M059J (cell line): ENCODE measurements around the gene SEMA3A. TPM values are rescaled to one million over a fixed set of nuclear protein-coding genes. Genes with fewer than 3 reads are reported as not detected.

ENCODE experiments used
- DNase-seq: peaks from one replicate; pipeline ENCODE4 v3.0.0-alpha.2; 2012; ENCODE audit warnings: low read depth
- total RNA-seq: library from RNA; depleted of rRNA; stranded (reverse); fragments of >200 nt; shearing (Covaris generic); gene quantifications from 2 replicates; pipeline ENCODE4 v1.2.3, GENCODE V29; 2014

SEMA3A gene
- total RNA-seq, 1 experiment from 2014 or later = 20.1 TPM

DNA sequence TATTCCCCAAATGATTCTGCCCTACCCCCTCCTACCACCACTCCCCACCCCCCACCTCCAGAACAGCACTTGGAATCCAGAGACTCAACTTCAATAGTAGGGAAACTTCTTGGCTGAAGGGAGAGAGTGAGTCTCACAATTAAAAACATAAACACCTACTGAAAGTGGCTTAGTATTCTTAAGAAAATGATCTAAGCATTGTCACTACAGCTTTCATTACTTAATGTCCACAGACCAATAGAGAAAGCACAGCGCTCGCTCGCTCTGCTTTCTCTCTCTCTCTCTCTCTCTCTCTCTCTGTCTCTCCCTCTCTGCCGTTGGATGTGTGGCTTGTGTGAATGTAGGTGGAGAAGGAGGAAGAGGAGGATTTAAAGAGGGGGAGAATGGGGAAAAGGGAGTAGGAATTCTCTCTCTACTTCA, 1.5 kb upstream of the SEMA3A start:
- DNase-seq = peak; percentile 61

DNA sequence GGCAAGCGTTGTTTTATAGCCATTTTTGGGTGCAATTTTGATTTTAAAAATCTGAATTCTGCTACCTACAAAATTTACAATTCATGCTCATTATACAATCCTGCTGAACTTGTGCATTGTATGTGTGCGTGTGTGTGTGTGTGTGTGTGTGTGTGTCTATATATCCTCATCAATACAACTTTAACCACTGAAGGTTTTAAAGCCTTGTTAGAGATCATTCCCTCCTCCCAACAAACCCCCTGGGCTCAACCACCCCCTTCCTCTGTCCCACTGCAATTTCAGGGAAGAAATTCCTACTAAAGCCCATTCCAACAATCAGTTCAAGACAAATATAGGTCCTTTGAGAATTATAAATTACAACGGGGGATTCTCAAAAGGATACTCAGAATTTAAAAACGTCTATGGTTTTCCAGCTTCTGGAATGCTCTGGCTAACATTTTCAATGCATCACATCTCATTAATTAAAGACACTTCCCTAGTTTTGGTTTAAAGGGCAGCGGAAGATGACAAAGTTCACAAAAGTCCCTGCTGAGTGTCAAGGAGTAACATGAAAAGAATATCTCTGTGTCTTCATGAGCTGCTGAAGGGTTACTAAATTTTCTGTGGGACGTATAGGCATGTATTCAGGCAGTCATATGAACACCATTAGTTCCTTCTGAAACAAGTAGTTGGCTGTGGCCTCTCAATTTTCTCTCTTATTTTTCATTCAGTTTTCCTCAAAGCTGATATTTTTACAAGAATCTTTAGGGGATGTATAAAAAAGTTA, 889 bp upstream of the SEMA3A start:
- peak; percentile 20 for DNase-seq

DNA sequence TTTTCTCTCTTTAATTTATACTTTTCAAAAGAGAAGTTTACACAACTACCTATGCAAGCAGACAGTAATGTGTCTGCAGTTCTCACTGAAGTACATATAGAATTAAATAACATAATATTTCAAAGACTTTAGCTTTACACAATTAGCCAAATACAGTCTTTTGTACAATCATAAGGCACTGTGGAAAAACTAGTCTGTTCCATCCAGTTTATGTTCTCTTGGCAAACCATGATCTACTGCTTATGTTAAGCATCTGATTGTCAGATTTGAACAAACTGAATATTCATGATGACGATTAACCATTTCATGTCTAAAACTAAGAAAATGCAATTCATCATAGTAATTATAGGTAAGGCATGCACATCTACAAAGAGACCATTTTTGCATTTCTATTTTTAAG, 842 bp downstream of the SEMA3A start:
- DNase-seq = no peak

DNA sequence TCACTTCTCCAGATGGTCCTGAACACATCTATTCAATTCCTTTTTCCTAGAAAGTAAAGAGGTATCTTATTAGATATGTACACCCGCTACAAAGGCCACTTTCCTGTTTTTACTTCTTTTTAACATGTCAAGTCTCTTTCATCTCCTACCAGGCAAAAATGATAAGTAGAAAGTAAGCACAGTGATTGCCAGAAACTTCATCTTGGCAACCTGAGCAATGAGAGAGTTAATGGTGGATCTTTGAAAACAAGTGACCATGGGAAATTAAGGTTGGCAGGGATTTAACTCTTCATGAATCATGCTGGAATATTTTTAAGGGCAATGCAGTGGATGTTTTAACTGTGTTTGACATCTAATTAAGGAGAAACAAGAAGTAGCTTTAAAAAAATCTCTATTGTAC, 2.7 kb downstream of the SEMA3A start:
- peak; percentile 56 for DNase-seq

DNA sequence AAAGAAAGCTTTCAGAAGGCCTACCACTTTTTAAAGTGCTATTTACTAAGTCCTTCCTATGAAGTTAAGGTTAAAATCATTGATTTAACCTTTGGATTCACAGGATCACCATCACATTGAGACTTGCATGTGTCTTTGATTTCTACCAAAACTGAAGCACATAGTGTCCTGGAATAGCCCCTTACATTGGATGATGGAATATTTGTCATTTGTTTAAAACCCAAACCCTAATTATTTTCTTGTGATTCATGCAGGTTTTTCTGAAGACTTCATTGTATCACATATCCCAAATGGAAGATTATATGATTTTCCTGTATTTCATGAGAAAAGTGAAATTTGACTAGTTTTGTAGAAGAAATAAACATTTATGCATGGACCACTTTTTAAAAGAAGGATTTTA, 3.3 kb downstream of the SEMA3A start:
- no peak for DNase-seq

DNA sequence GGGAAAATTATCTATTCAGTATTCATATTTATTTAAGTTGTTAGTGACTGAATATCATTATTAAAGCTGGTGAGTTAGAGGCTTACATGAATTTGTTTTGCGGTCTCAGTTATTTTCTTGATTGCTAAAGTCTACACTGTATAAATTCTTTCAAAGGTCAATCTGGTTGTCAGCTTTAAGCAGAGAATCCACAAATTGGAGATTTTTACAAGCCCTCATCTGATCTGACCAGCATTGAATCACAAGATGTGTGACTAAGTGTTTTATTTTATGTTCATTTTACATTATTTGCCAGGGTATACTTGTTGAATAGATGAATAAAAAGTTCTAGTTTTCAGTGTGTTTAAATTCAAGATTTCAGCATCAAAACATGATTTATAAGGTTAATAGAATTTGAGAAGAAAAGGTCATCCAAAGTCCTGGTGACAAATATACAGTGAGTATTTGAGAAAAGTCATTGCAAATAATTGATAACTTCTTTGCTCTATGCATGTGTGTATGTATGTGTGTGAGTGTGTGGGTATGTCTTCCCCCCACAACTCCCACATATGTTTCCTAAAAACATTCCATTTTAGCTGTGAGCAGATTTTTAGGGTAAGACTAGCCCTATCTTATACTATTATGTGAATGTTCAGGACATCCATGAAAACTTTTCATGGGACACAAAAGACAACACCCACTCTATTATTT, 4.4 kb downstream of the SEMA3A start:
- peak; percentile 27 for DNase-seq

DNA sequence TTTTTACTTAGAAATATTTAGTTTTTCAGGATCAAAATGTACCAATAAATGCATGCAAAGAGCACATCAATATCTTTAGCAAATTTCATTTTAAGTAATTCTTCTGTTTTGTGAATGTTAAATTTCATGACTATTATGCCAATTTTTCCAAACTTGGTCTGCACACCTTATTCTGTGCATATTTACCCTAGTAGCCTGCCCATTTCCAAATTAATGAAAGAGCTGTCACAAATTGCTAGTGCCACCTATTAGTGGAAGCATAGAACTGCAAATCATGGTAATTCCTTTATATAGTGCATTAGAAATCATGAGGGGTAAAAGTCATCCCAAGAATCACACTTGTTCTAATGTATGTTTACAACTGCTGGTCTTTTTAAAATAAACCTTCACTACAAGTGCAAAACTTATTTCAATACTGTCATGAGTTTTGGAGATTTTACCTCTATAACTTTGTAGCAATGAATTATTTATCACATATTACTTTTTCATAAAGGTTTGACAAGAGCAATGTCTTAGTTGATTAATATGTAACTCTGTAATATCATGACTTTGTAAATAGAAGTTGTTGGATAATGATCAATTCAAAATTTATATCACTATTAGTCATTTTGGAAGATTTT, 5.7 kb downstream of the SEMA3A start:
- peak; percentile 49 for DNase-seq

DNA sequence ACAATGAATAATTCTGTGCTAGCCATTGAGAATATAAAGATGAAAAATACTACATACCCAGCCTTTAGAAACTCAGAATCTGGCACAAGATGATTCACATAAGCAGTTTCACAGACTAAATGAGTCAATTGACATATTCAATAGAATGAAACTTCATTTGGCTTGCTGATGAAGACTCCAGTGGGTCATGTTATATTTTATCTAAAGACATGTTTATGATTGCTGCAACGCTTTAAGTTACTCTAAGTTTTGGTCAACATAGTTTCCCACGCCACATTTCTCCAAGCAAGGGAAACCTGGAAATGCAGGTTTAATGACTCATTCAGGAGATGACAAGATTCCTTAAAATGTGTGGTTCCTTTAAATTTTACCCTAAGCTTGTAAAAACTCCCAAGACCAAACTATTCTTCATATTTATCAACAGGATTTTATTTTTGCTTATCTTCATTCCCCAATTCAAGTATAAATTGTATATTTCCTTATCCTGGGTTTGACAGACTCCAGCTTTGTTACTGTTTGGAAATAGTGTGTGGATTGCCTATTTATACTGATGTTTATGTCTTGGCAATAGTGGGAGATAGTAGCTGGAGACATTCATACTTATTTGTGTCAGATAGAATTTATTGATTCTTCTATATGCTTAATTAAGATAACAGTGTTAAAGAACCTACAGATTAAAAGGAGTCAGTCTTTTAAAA, 6.6 kb downstream of the SEMA3A start:
- peak; percentile 76 for DNase-seq

DNA sequence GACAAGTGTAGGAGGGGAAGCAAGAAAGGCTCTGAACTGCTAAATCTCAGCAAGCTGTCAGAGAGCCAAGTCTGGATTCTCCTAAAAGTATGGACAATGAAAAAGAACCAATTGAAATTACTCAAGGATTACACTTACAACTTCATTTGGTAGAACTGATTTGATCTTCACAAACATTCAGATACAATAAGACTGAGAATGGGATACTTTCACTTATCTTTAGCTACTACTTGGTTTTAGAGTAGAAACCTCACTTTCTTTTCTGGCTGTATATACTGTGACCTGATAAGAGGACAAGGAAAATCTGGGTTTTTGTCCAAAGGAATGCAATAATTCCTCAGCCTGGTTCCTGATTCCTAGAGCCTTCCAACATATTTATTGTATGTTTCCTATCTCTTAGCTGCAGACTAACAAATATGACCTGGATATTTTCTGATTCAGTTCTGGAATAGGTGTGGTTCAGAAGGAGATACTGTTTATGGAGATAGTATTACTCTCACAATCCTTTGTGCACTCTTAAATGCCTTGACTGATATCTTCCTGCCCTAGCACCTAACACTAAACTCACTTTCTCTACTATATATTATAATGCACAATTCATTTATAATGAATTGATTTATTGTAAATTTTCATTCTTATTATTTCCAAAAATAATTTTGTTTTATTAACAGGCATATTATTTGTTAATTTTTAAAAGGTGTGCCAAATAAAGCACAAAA, 7.3 kb downstream of the SEMA3A start:
- DNase-seq = peak; percentile 21

DNA sequence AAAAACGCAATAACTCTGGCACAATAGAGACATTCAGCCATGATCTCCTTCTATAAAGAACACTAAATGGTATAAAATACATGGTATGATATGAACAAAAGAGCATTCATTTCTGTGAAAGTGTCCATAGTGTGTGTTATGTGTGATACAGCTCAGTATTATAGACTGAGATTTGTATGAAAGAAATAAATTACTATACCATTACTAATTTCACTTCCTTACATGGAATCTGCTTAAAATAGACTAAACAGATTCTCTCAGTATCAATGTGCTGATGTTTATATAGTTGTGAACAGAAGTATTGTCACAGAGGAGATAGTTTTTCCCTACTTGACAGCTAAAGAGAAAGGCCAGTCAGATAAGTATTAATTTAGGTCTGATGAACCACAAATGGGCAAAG, 10.8 kb downstream of the SEMA3A start:
- no peak for DNase-seq

DNA sequence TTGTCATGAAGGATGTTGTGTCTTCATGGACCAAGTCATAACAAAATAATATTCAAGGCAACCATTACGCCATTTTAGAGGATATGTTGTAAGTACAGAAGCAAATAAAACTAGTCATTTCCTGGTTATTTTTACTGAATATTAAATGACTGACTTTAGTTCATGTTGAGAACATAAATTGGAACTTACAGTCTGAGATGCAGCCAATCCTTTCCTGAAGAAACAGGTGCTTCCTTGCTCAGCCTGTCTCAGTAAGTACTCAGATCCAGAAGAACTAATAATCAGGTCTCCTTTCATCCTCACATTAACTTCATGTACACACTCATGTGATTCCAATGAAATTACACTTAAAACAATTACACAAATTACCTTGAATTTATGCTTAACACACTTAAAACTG, 12.3 kb downstream of the SEMA3A start:
- no peak for DNase-seq

DNA sequence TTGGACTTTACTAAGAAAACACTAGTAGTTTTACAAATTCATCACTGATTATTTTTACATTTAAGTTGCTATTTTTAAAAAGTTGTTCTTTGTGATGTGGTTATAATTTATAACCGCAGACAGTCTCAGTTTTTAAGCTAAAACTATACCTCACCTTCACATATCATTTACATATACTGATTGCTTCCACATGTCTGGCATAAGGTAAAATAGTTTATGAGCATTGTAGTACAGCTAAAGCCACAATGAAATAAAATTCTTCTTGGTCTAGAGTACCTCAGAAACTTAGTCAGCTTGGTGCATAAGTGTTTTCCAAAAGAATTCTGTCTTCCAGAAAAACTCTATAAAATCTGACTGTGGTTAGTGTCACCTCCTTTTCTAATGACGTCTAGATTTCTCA, 13.0 kb downstream of the SEMA3A start:
- peak; percentile 50 for DNase-seq

DNA sequence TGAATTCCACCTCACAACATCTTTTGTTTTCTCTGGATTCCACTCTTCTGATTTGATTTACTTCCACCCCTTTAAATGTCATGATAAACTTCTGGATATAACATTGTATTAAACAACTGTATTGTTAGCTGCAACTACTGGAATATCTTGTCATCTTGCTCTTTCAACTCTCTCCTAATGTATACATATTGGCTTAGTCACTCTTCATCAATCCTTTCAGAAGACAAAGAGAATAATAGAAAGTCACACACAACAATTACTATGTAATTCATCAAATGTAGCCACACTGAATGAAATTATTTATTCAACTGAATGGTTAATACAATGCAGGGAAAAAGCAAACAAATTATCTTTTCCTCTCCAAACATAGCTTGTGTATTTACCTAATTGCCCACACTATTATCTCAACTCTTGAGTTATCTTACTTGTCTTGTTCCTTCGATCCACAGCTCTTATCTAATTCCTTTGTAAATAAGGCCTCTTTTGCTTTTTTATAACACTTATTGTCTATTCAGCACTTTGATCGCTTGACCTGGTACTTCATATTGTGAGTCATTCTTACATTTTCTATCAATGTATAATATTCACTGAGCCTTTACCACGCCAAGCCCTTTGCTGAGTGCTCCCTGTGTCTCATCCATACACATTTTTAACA, 16.7 kb downstream of the SEMA3A start:
- DNase-seq = no peak

DNA sequence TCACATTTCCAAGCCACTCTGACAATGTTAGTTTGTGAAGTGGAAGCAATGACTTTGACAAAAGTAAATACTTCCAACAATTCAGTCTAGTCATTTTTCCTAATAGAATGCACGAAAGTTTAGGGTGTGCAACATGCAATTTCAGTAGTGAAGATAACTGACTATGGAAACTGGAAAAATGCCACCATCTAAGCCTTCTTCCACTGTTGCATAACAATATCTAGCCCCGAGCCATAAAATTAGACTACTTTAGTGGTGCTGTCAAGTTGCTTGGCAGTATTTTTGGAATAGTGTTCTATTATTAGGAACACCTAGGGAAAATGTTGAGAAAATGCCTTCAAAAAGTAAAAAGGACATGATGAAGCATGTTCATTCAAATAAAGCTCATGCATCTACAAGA, 17.9 kb downstream of the SEMA3A start:
- peak; percentile 64 for DNase-seq

DNA sequence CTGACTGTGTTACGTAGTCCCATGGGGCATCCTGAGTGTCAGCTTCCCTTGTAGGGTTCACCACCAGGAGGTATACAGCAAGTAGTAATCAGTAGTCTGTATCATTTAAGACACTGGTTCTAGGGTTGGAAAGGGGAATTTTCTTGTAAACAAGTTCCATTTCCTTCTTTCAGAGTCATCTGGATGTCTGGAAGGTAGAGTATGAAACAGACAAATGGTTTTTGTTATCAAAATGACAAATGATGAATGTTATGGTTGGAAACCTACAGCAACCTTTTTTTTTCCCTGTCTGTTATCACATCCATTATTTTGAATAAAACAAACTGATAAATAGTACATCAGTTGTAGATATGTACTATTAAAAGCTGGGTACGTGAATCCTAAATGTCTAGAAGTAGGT, 19.1 kb downstream of the SEMA3A start:
- no peak for DNase-seq

DNA sequence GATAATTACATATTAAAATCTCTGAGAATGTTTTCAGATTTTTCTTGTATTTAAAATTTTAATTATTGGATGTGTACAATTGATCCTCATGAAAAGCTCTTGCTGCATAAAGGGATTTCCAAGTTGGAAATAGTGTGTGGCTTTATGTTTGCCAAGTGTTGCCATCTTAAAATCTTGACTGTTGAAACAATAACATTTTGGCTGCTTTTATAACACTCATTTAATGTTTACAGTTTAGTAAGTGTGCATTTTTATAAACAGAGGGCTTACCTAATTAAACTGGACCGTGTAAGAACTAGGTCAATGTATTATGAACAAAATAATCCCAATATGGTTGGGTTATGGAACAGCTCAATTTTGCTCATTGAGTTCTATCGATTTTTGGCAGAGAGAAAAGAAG, 23.9 kb downstream of the SEMA3A start:
- DNase-seq = no peak

DNA sequence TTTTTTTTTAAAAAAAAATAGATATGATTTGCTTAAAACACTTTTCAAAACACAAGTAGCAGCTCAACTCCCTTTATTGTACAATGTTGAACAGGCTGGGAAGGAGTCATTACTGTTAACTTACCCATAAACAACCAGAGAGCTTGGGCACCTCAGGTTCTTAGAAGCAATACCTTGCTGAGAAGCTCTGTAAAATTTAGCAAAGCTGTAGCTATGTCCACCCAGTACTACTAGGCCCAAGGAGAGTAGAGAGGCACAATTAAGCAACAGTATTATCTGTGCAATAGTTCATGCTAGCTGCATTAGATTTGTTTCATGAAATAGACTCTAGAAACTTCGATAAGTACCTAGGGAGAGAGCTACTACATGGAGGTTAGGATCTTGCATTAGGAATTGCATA, 32.0 kb downstream of the SEMA3A start:
- DNase-seq = no peak

DNA sequence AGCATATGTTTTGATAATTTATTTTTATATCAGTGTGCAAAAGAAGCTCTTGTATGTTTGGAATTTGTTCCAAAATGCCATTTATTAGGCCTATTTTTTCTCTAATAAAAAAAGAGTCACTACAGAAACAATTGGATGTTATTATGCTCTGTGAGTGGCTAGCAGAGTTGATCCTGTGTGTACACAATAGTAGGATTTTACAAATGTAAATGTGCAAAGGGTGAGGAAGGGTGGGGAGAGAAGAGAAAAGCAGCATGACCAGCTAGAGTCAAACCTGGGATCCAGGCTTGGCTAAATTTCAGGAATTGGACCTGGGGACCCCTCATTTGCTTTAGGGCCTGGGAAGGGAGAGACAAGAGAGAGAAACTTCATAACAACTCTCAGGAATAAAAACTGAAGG, 32.5 kb downstream of the SEMA3A start:
- no peak for DNase-seq

DNA sequence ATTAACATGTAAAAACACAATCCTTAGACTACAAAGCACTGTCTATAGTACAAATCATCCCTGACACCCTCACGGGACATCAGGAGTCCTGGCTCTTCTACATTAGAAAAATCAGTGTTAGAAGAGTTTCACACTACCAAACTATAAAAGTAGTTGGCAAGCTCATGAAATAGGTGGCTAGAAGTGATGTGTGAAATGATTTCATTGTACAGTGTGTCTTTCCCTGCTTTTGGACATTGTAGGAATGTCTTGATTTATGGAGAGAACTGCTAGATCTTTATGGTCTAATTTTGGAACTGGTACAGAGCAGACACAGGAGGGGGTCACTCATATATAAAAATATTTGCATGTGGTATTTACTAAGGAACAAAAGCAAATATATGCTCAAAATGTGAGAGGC, 33.2 kb downstream of the SEMA3A start:
- DNase-seq = no peak

DNA sequence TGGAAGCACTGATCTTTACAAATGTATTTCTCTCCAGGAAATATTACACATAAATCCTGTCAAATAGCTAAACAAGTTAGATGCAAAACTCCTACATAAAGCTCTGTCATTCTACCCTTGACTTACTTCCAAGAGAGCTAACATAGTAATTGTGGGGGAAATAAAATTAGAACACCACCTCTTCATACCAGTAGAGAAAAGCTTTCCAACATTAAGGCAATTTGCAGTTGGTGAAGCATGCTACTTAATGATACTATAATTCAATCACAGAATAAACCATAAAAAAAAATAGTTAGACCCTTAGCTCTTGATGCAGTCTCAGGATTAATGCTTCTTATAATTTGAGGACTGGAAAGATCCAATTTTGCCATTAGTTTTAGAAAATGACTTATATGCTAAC, 35.2 kb downstream of the SEMA3A start:
- DNase-seq = no peak

DNA sequence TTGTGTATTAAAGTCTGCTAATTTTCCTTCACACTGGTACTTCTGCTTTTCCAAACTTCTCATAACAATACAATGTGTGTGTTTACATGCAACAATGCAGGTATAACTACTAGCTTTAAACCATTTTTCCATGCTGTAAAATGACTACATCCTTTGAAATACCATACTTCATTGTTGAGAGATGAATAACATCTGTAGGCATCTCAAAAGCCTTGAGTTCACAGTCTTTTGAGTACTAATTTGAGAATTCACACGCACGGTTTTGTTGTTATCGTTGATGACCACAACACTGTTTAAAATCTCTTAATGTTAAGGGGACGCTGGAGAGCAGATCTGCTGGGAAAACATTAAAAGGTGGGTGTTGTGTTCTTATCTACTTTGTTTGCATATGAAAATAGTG, 37.4 kb downstream of the SEMA3A start:
- DNase-seq = no peak
